Activated T-helper 1 cell treated with anti-CD3 and anti-CD28 coated beads, Interleukin-12 subunit alpha, Interleukin-12 subunit beta, Interleukin-2, Interleukin-4 antibody, amounts not matched to agents 30 ng/mL and 10 ng/mL and 1 ng/mL, durations not matched to agents 14 hours and 24 hours and 36 hours (primary cell): ENCODE results near the gene IFT88. TPM values are rescaled to one million over a fixed set of nuclear protein-coding genes. Genes with fewer than 3 reads are reported as not detected.
"Not testable (repeated sequence)": the region's sequence is repeated elsewhere in the genome, so short reads cannot be mapped to it uniquely, and the experiment has no call there.

Source experiments
- DNase-seq: peaks from one replicate; pipeline ENCODE4 v3.0.0; 2021; ENCODE audit warnings: low spot score
- H3K27ac Mint-ChIP-seq: one replicate; pipeline ENCODE4 v1.8.0; 2021; ENCODE audit warnings: mild to moderate bottlenecking, mixed read lengths
- H3K27me3 Mint-ChIP-seq: one replicate; pipeline ENCODE4 v1.8.0; 2022; ENCODE audit warnings: mild to moderate bottlenecking, moderate library complexity, mixed read lengths; ENCODE audit not compliant: insufficient read depth
- H3K36me3 Mint-ChIP-seq: one replicate; pipeline ENCODE4 v1.8.0; 2021; ENCODE audit warnings: low read depth, mixed read lengths
- H3K4me1 Mint-ChIP-seq: one replicate; pipeline ENCODE4 v1.8.0; 2021; ENCODE audit warnings: low read depth, mixed read lengths
- H3K4me3 Mint-ChIP-seq: one replicate; pipeline ENCODE4 v1.8.0; 2021; ENCODE audit warnings: mild to moderate bottlenecking, moderate library complexity, mixed read lengths
- H3K9me3 Mint-ChIP-seq: one replicate; pipeline ENCODE4 v1.8.0; 2021; ENCODE audit warnings: mixed read lengths
- intact Hi-C: fragments of 100-400 bp; cut with micrococcal nuclease; formaldehyde crosslinking; loops from one replicate; pipeline ENCODE4 v1.15.1; 2024
- total RNA-seq: library from RNA; stranded (reverse); gene quantifications from 2 replicates; pipeline ENCODE4 v1.2.3, GENCODE V29; 2022

Gene IFT88
- total RNA-seq, 1 donor from 2014 or later: 1.5 TPM

- Mint-ChIP-seq H3K4me1 (no peaks in the 10 kb centered on the region), H3K9me3 (no peaks in the 10 kb centered on the region), H3K27ac (no peak overlapping the region)
Measured at GRCh38 chr13:20669162-20669561, 102.2 kb downstream of the IFT88 start.

DNA sequence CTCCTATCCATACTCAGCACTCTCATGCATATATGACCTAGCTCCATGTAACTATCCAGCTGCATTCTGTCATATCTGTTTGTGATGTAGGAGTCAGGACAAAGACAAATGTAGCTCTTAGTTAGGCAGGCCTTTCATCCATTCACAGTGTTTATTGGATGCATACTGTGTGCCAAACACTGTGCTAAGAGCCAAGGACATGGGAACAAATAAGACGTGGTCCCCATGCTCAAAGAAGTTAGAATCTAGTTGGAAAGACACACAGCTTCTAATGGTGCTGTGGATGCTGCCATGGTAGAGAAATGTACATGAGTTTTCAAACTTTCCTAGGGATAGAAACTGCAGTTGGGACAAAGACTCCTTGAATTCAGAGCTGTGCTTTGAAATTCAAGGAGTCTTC is 104.8 kb downstream of the IFT88 start:
- Mint-ChIP-seq H3K36me3 (no peaks in the 10 kb centered on the region), H3K4me1 (no peaks in the 10 kb centered on the region), H3K27me3 (no peaks in the 10 kb centered on the region), H3K9me3 (no peaks in the 10 kb centered on the region), H3K27ac (no peak overlapping the region), H3K4me3 (no peak overlapping the region)
- intact Hi-C loops: no loop called here
- DNase-seq: no peak

More at GRCh38 chr13:20669162-20669561, 102.2 kb downstream of the IFT88 start:
- Mint-ChIP-seq H3K36me3 (no peaks in the 10 kb centered on the region), H3K4me3 (no peak overlapping the region), H3K27me3 (peaks cover 2% of the 10 kb centered on the region)
- no peak for DNase-seq
- intact Hi-C loops: no loop called here

GRCh38 chr13:20672772-20673171 is 105.8 kb downstream of the IFT88 start:
- Mint-ChIP-seq H3K4me1 (no peaks in the 10 kb centered on the region), H3K27ac (no peak overlapping the region), H3K27me3 (no peaks in the 10 kb centered on the region), H3K4me3 (no peak overlapping the region), H3K36me3 (no peaks in the 10 kb centered on the region), H3K9me3 (no peaks in the 10 kb centered on the region)
- no peak for DNase-seq
- intact Hi-C loops: no loop called here

GRCh38 chr13:20673715-20674114 is 106.8 kb downstream of the IFT88 start:
- Mint-ChIP-seq H3K4me3 (no peak overlapping the region), H3K9me3 (no peaks in the 10 kb centered on the region), H3K36me3 (no peaks in the 10 kb centered on the region), H3K27ac (no peak overlapping the region), H3K27me3 (no peaks in the 10 kb centered on the region), H3K4me1 (no peaks in the 10 kb centered on the region)
- intact Hi-C loops: no loop called here
- DNase-seq: no peak

- Mint-ChIP-seq H3K9me3 (no peaks in the 10 kb centered on the region), H3K36me3 (no peaks in the 10 kb centered on the region), H3K4me3 (no peak overlapping the region), H3K27ac (no peak overlapping the region), H3K27me3 (peaks cover 4% of the 10 kb centered on the region), H3K4me1 (no peaks in the 10 kb centered on the region)
- intact Hi-C loops: no loop called here
- no peak for DNase-seq
Measured at GRCh38 chr13:20676213-20676612, 109.3 kb downstream of the IFT88 start.

- H3K36me3 Mint-ChIP-seq, intact Hi-C loops, H3K27me3 Mint-ChIP-seq: not testable (repeated sequence)
Measured at GRCh38 chr13:20678606-20679005, 111.6 kb downstream of the IFT88 start.

DNA sequence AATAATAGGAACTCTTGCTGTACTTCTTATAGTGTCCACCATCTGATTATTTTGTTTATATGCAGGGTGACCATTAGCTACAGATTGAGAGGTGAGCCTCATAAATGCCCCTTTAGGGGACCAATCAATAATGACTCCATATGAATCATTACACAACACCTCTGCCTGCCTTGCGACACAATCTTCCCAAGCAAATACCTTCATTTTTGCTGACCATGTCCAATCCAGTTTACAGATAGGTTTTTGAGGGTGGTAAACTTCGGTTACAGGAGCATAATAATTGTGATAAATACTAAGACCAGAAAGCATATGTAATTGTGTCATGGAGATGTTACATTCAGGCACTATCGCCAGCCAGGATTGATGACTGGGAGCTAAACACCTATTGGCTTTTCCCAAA is 112.9 kb downstream of the IFT88 start:
- DNase-seq: no peak
- H3K9me3 Mint-ChIP-seq: no peaks in the 10 kb centered on the region
- no peaks in the 10 kb centered on the region for H3K36me3 Mint-ChIP-seq
- H3K27ac Mint-ChIP-seq: no peak overlapping the region
- peaks cover 4% of the 10 kb centered on the region for H3K27me3 Mint-ChIP-seq
- intact Hi-C loops: no loop called here
- H3K4me3 Mint-ChIP-seq: no peak overlapping the region
- H3K4me1 Mint-ChIP-seq: no peaks in the 10 kb centered on the region

More at GRCh38 chr13:20678606-20679005, 111.6 kb downstream of the IFT88 start:
- not testable (repeated sequence) for DNase-seq, H3K4me3 Mint-ChIP-seq, H3K4me1 Mint-ChIP-seq, H3K9me3 Mint-ChIP-seq, H3K27ac Mint-ChIP-seq

- intact Hi-C loops: no loop called here
- H3K4me1 Mint-ChIP-seq: no peaks in the 10 kb centered on the region
- H3K9me3 Mint-ChIP-seq: no peaks in the 10 kb centered on the region
- no peak overlapping the region for H3K27ac Mint-ChIP-seq
- H3K36me3 Mint-ChIP-seq: no peaks in the 10 kb centered on the region
- no peak for DNase-seq
- H3K4me3 Mint-ChIP-seq: no peak overlapping the region
- peaks cover 4% of the 10 kb centered on the region for H3K27me3 Mint-ChIP-seq
Measured at GRCh38 chr13:20680416-20681080, 113.6 kb downstream of the IFT88 start.

DNA sequence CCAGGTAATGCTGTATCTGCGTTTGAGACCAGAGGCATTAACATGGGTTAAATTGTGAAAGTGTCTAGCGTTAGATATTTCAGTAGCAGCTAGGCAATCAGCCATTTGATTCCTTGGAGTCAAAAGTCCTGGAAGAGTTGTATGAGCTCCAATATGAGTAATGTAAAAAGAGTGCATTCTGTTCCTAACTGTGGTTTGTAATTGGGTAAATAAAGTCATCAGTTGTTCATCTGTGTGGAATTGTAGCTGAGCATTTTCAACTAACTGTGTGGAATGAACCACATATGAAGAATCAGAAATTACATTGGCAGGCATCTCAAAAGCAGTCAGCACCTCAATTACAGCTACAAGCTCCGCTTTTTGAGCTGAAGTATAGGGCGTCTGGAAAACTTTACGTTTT is 114.5 kb downstream of the IFT88 start:
- H3K27ac Mint-ChIP-seq, H3K36me3 Mint-ChIP-seq, intact Hi-C loops, DNase-seq, H3K4me1 Mint-ChIP-seq, H3K4me3 Mint-ChIP-seq, H3K9me3 Mint-ChIP-seq, H3K27me3 Mint-ChIP-seq: not testable (repeated sequence)

DNA sequence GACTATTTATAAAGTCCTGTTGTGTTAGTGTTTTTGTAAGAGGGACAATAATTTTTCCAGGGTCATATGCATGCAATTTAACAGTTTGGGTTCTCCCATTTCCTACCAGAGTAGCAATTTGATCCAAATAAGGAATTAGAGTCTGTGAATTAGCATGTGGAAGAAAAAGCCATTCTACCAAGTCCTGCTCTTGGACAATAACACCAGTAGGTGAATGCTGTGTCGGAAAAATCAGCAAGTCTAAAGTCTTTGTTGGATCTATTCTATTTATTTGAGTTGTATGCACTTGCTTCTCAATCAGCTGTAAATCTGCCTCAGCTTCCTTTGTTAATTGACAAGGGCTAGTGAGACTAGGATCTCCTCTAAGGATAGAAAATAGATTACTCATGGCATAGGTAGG is 115.1 kb downstream of the IFT88 start:
- H3K27me3 Mint-ChIP-seq: peaks cover 4% of the 10 kb centered on the region
- intact Hi-C loops: no loop called here
- no peak overlapping the region for H3K4me3 Mint-ChIP-seq
- H3K9me3 Mint-ChIP-seq: no peaks in the 10 kb centered on the region
- H3K36me3 Mint-ChIP-seq: no peaks in the 10 kb centered on the region
- H3K27ac Mint-ChIP-seq: no peak overlapping the region
- no peaks in the 10 kb centered on the region for H3K4me1 Mint-ChIP-seq
- no peak for DNase-seq

- H3K9me3 Mint-ChIP-seq: no peaks in the 10 kb centered on the region
- no peak for DNase-seq
- no peak overlapping the region for H3K4me3 Mint-ChIP-seq
- peaks cover 4% of the 10 kb centered on the region for H3K27me3 Mint-ChIP-seq
- no peak overlapping the region for H3K27ac Mint-ChIP-seq
- no peaks in the 10 kb centered on the region for H3K4me1 Mint-ChIP-seq
- intact Hi-C loops: no loop called here
- H3K36me3 Mint-ChIP-seq: no peaks in the 10 kb centered on the region
Measured at GRCh38 chr13:20684041-20684440, 117.1 kb downstream of the IFT88 start.

GRCh38 chr13:20684546-20684945 is 117.6 kb downstream of the IFT88 start:
- no peak overlapping the region for H3K4me3 Mint-ChIP-seq
- peaks cover 4% of the 10 kb centered on the region for H3K27me3 Mint-ChIP-seq
- no peak for DNase-seq
- H3K4me1 Mint-ChIP-seq: no peaks in the 10 kb centered on the region
- no peak overlapping the region for H3K27ac Mint-ChIP-seq
- intact Hi-C loops: no loop called here
- no peaks in the 10 kb centered on the region for H3K36me3 Mint-ChIP-seq
- H3K9me3 Mint-ChIP-seq: no peaks in the 10 kb centered on the region

DNA sequence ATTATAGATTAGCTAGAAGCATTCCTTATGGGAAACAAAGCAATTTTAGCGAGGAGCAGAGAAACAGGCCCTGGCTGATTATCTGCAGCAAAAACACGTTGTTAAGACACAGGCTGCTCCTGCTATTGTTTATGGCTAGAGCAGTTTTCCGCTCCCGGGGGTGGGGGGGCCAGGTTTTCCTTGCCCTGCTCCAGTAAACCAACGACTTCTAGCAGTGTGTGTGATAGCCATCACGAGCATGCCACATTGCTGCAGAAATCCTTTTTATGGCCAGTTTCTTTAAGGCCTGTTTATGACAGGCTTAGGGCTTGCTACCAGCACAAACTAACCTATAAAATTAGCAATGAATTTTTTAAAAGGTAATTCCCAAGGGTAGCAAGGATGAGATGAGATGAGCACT is 118.1 kb downstream of the IFT88 start:
- Mint-ChIP-seq H3K27me3 (peaks cover 4% of the 10 kb centered on the region), H3K36me3 (no peaks in the 10 kb centered on the region), H3K4me1 (no peaks in the 10 kb centered on the region), H3K9me3 (no peaks in the 10 kb centered on the region), H3K4me3 (no peak overlapping the region), H3K27ac (no peak overlapping the region)
- no peak for DNase-seq
- intact Hi-C loops: no loop called here

DNA sequence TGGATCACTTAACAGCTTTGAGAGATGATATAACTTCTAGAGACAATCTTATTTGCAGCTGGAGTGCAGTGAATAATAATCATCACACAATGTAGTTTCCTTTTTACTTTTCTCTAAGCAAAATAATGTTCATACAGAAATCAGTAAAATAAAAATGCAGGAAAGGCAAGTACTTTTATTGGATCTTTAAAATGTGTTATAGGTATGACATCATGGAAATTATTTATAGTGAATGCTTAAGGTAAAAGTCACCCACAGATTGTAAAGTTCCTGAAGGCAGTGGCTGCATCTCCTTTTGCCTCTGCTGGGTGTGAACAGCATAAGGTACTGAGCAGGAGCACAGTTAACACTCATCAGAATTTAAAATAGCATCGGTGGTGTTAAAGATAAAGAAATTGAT is 119.2 kb downstream of the IFT88 start:
- H3K4me3 Mint-ChIP-seq: no peak overlapping the region

More for the DNA sequence above, 119.2 kb downstream of the IFT88 start:
- Mint-ChIP-seq H3K4me1 (no peaks in the 10 kb centered on the region), H3K27me3 (no peaks in the 10 kb centered on the region), H3K27ac (no peak overlapping the region), H3K36me3 (no peaks in the 10 kb centered on the region), H3K9me3 (no peaks in the 10 kb centered on the region)
- intact Hi-C loops: no loop called here
- DNase-seq: no peak
